Stomach (tissue), 19 donors: ENCODE measurements around the gene TIMM17A. TPM values are rescaled to one million over a fixed set of nuclear protein-coding genes. Genes with fewer than 3 reads are reported as not detected.

Source experiments
- DNase-seq, 2 donors: peaks; one replicate each; pipeline versions ENCODE4 v3.0.0 to v3.0.0-alpha.2; 2013 to 2019
- H3K27ac ChIP-seq, 5 donors: fragments of 200-600 bp in 4 of 5; sonication (generic) in 4 of 5; one replicate each; pipeline ENCODE4 v1.5.1; 2013 to 2019; ENCODE audit warnings: mild to moderate bottlenecking in 1 of 5, moderate library complexity in 1 of 5
- H3K27me3 ChIP-seq, 3 donors: fragments of 200-600 bp; sonication (generic); one replicate each; pipeline ENCODE4 v1.5.1; 2017 to 2019; ENCODE audit warnings: mixed run types in 1 of 3
- H3K36me3 ChIP-seq, 4 donors: fragments of 200-600 bp; sonication (generic); 1 replicate in 3 of 4; 2 replicates in 1 of 4; pipeline ENCODE4 v1.5.1; 2016 to 2019
- H3K4me1 ChIP-seq, 4 donors: fragments of 200-600 bp; sonication (generic); one replicate each; pipeline ENCODE4 v1.5.1; 2016 to 2019
- H3K4me3 ChIP-seq, 4 donors: fragments of 200-600 bp; sonication (generic) in 3 of 4; one replicate each; pipeline ENCODE4 v1.5.1; 2016 to 2019; ENCODE audit warnings: mild to moderate bottlenecking in 1 of 4
- H3K9me3 ChIP-seq, 4 donors: fragments of 200-600 bp; sonication (generic); one replicate each; pipeline ENCODE4 v1.5.1; 2016 to 2019
- EP300 ChIP-seq: sonication (generic); formaldehyde crosslinking; IDR thresholded peaks from one replicate; pipeline ENCODE4 v1.6.1; 2017; ENCODE audit warnings: antibody characterized with exemption
- POLR2A ChIP-seq, 4 donors: fragments of 450-650 bp; IDR thresholded peaks; one replicate each; pipeline ENCODE4 v1.6.1; 2016; ENCODE audit warnings: antibody characterized with exemption in 4 of 4, control low read depth in 2 of 4, mild to moderate bottlenecking in 1 of 4, moderate library complexity in 1 of 4
- POLR2AphosphoS5 ChIP-seq, 3 donors: sonication (generic); formaldehyde crosslinking; IDR thresholded peaks; one replicate each; pipeline ENCODE4 v1.6.1; 2016; ENCODE audit warnings: antibody characterized with exemption in 3 of 3
- WGBS, 5 donors: extraction: QIAGEN DNeasy Blood & Tissue Kit in 3 of 5; methylation state at CpG; one replicate each; pipeline versions ENCODE4 v1.1.5 to v1.1.7; 2013 to 2018; 5-methylcytosine and 5-hydroxymethylcytosine counted together
- intact Hi-C: fragments of 100-400 bp; cut with DNase I; formaldehyde crosslinking; loops from one replicate; pipeline ENCODE4 v1.15.1; 2023; ENCODE audit warnings: low total_unique reads
- long read RNA-seq, 10 donors: transcript quantifications; one replicate each; lab custom pipeline, GENCODE V29; 2026
- polyA plus RNA-seq, 3 donors: library from polyadenylated mRNA; stranded (reverse); fragments of 200-250 nt; gene quantifications; one replicate each; pipeline ENCODE4 v1.2.3, GENCODE V29; 2013
- total RNA-seq, 5 donors: library from RNA; depleted of rRNA; stranded (reverse); fragments of >200 nt; gene quantifications; one replicate each; pipeline versions ENCODE4 v1.1.0 to v1.2.3, GENCODE V29; 2014 to 2016
- TF ChIP-seq, protein P1 (sequence below), 7 experiments: fragments of 450-650 bp in 4 of 7; fragments of 200-600 bp in 3 of 7; sonication (generic) in 3 of 7; IDR thresholded peaks; one replicate each; pipeline ENCODE4 v1.5.1; 2016 to 2019; ENCODE audit warnings: antibody characterized with exemption in 7 of 7, control low read depth in 2 of 7, mild to moderate bottlenecking in 1 of 7
- donor health status: healthy with polysubstance abuse.
- donor health status: Bipolar disorder and iron deficiency.
- donor health status: healthy.

TIMM17A gene
- total RNA-seq (10 to 100 TPM in 2 of 5 donors, 1 to 10 TPM in 3; 3.2 to 47.0 (median 7.1) TPM), polyA plus RNA-seq (10 to 100 TPM; 26.1 to 48.8 (median 37.4) TPM)
- long read RNA-seq, donor 1, transcript TIMM17A-201 (6 exons, 1,659 nt): major isoform, 5 of 6 reads
- long read RNA-seq, donor 1, partial matches to known transcripts: 0 of 6 reads
- long read RNA-seq, donor 1, other reads (novel, unspliced or antisense): 0 of 6 reads
- long read RNA-seq, donor 2, transcript TIMM17A-201 (6 exons, 1,659 nt): major isoform, 15 of 19 reads
- long read RNA-seq, donor 2, partial matches to known transcripts: 0 of 19 reads
- long read RNA-seq, donor 2, other reads (novel, unspliced or antisense): 0 of 19 reads
- long read RNA-seq, donor 3, transcript TIMM17A-201 (6 exons, 1,659 nt): major isoform, 6 of 7 reads
- long read RNA-seq, donor 3, partial matches to known transcripts: 0 of 7 reads
- long read RNA-seq, donor 3, other reads (novel, unspliced or antisense): 0 of 7 reads
- long read RNA-seq, donor 4, partial matches to known transcripts: 0 of 2 reads
- long read RNA-seq, donor 4, other reads (novel, unspliced or antisense): 0 of 2 reads
- long read RNA-seq, donor 5, transcript TIMM17A-201 (6 exons, 1,659 nt): major isoform, 11 of 19 reads
- long read RNA-seq, donor 5, partial matches to known transcripts: 7 of 19 reads
- long read RNA-seq, donor 5, other reads (novel, unspliced or antisense): 0 of 19 reads
- long read RNA-seq, donor 6: 0 reads
- long read RNA-seq, donor 7, transcript TIMM17A-201 (6 exons, 1,659 nt): major isoform, 10 of 11 reads
- long read RNA-seq, donor 7, partial matches to known transcripts: 0 of 11 reads
- long read RNA-seq, donor 7, other reads (novel, unspliced or antisense): 0 of 11 reads
- long read RNA-seq, donor 8, transcript TIMM17A-201 (6 exons, 1,659 nt): major isoform, 15 of 19 reads
- long read RNA-seq, donor 8, partial matches to known transcripts: 0 of 19 reads
- long read RNA-seq, donor 8, other reads (novel, unspliced or antisense): 0 of 19 reads
- long read RNA-seq, donor 9, transcript TIMM17A-201 (6 exons, 1,659 nt): major isoform, 11 of 15 reads
- long read RNA-seq, donor 9, partial matches to known transcripts: 0 of 15 reads
- long read RNA-seq, donor 9, other reads (novel, unspliced or antisense): 0 of 15 reads
- long read RNA-seq, donor 10, transcript TIMM17A-201 (6 exons, 1,659 nt): major isoform, 6 of 6 reads
- long read RNA-seq, donor 10, partial matches to known transcripts: 0 of 6 reads
- long read RNA-seq, donor 10, other reads (novel, unspliced or antisense): 0 of 6 reads

DNA sequence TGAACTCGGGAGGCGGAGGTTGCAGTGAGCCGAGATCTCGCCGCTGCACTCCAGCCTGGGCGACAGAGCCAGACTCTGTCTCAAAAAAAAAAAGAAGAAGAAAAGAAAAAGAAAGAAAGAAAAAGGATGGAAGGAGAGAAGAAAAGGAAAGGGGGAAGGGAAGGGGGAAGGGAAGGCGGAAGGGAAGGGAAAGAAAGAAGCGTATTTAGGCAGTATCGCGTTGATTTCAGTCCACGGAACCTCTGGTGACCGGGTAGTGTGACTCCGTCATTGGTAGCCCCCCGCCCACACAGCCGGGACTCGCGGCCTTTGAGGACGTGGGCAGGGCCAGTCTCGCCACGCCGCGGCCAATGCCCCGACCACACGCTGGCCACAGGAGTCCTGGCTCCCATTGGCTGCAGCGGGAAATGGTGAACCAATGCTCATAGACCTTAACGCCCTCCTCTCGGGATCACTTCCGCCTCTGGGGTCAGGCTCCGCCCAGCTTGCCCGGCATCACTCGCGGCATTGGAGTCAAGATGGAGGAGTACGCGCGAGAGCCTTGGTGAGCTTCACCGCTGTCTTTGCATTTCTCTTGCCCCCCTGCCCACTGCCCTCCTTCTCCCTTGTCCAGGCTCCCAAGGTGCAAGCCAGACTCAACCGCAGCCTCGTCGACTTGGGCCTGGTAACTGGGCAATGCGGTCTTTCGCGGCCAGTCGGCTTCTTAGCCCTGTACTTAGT lies at the start of gene TIMM17A:
Gene TIMM17A, plus strand, starts transcription at position 495 of the 720 bp plus-strand sequence. Its CDS starts 24 bp downstream, at position 519.
- DNase-seq: peak; percentile 96 to 99
- peak within 1 kb of the TSS; percentile 83 to 94 (median 86) for H3K4me3 ChIP-seq
- H3K9me3 ChIP-seq: no peaks in the 10 kb centered on the region
- peaks cover 12 to 23% (median 18%) of the 10 kb centered on the region in 4 donors for H3K4me1 ChIP-seq
- H3K36me3 ChIP-seq: peaks cover 25 to 33% (median 30%) of the 10 kb centered on the region in 4 donors
- WGBS, 5 donors: 0 to 1% (median 0%) methylated on average over 35 to 43 of the region's 43 CpGs
- TF ChIP-seq POLR2AphosphoS5 (IDR thresholded peaks at IDR 0.05) (peak; percentile 78 to 97 (median 93)), POLR2A (IDR thresholded peaks at IDR 0.05) (peak in 2 of 4 donors; percentile 58 to 76), EP300 (no peak)
- no peaks in the 10 kb centered on the region for H3K27me3 ChIP-seq
- intact Hi-C loops: no loop called here
- H3K27ac ChIP-seq: peak within 1 kb of the TSS; percentile 84 to 91 (median 88)

DNA sequence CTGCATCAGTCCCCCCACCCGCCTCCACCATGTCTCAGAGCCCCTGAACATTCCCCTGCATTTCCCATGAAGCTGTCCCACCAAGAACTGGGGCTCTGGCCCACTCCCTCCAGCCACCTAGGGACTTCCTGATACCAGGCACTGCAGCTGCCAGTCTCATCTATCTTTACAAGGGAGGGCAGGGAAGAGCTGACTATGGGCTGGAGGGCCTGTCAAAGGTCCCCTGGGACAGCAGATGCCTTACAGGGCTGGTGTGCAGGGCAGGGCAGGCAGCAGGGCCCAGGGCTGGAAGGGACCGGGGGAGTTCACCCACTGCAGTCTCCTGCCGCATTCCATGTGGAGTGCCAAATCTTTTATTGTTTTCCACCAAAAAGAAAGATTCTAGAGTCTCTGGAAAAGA lies 49.0 kb upstream of the TIMM17A start:
- no peaks in the 10 kb centered on the region for H3K9me3 ChIP-seq
- WGBS, 5 donors: 72 to 92% (median 88%) methylated on average over 3 of the region's 3 CpGs
- intact Hi-C loops: loop anchor here (10.0 kb wide), 1 partner anchor 218 kb away; the partner anchor contains the start of gene GPR37L1
- H3K36me3 ChIP-seq: no peaks in the 10 kb centered on the region
- no peak for DNase-seq
- H3K27me3 ChIP-seq: no peaks in the 10 kb centered on the region
- H3K4me1 ChIP-seq: peaks cover 0 to 82% (median 46%) of the 10 kb centered on the region in 4 donors
- H3K27ac ChIP-seq: peak overlapping the region in 4 of 5 donors; percentile 70 to 90 (median 80)
- TF ChIP-seq POLR2AphosphoS5 (IDR thresholded peaks at IDR 0.05) (no peak), EP300 (no peak), POLR2A (IDR thresholded peaks at IDR 0.05) (no peak)
- TF ChIP-seq, protein P1, sequence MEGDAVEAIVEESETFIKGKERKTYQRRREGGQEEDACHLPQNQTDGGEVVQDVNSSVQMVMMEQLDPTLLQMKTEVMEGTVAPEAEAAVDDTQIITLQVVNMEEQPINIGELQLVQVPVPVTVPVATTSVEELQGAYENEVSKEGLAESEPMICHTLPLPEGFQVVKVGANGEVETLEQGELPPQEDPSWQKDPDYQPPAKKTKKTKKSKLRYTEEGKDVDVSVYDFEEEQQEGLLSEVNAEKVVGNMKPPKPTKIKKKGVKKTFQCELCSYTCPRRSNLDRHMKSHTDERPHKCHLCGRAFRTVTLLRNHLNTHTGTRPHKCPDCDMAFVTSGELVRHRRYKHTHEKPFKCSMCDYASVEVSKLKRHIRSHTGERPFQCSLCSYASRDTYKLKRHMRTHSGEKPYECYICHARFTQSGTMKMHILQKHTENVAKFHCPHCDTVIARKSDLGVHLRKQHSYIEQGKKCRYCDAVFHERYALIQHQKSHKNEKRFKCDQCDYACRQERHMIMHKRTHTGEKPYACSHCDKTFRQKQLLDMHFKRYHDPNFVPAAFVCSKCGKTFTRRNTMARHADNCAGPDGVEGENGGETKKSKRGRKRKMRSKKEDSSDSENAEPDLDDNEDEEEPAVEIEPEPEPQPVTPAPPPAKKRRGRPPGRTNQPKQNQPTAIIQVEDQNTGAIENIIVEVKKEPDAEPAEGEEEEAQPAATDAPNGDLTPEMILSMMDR (IDR thresholded peaks at IDR 0.05): no peak
- H3K4me3 ChIP-seq: no peak overlapping the region

DNA sequence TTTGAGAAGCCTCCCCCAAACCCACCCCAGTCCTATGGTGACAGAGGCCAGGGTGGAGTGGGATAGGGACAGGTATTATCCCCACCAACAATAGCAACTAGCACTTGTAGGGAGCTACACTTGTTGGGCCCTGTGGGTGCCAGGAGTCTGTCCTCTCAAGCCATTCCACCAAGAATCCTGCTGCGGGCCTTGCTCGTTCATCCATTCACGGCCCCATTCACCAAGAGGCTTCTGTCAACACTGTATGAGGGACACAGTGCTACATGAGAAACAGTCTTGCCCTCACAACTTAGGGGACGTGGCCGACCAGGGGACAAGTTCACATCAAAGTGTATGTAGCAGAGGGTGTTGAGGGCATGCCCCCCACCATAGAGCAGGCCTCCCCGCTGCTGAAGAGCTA lies 47.7 kb upstream of the TIMM17A start:
- H3K27me3 ChIP-seq: no peaks in the 10 kb centered on the region
- no peak for DNase-seq
- H3K4me1 ChIP-seq: peaks cover 0 to 88% (median 51%) of the 10 kb centered on the region in 4 donors
- H3K27ac ChIP-seq: peak overlapping the region in 4 of 5 donors; percentile 70 to 90 (median 80)
- H3K9me3 ChIP-seq: no peaks in the 10 kb centered on the region
- 83 to 91% (median 89%) methylated on average over 6 of the region's 6 CpGs for WGBS, 5 donors
- no peak overlapping the region for H3K4me3 ChIP-seq
- intact Hi-C loops: loop anchor here (10.0 kb wide), 1 partner anchor 217 kb away; the partner anchor contains the start of gene GPR37L1
- TF ChIP-seq EP300 (no peak), POLR2AphosphoS5 (IDR thresholded peaks at IDR 0.05) (no peak), POLR2A (IDR thresholded peaks at IDR 0.05) (no peak)
- TF ChIP-seq, protein P1 (IDR thresholded peaks at IDR 0.05): no peak
- H3K36me3 ChIP-seq: no peaks in the 10 kb centered on the region
